HepG2 (cell line): ENCODE measurements around the gene TIMM17B. TPM values are rescaled to one million over a fixed set of nuclear protein-coding genes. Genes with fewer than 3 reads are reported as not detected.
A peak's percentile ranks its signal among the peaks of the same experiment; 100 is the strongest.

Source experiments
- ATAC-seq: fragments of 200-7000 bp; cut with Tn5 transposase; 3 replicates; pipeline ENCODE4 v1.9.1; 2020; ENCODE audit warnings: mild to moderate bottlenecking, moderate library complexity
- BruUV-seq: library from RNA; stranded (reverse); fragments of 400-500 nt; replicated peaks from 2 replicates; lab custom pipeline; 2021; lab: Mats Ljungman, UMichigan
- CTCF ChIA-PET: fragments of 300-600 bp; formaldehyde crosslinking; extraction: SDS; loops from one replicate; lab custom pipeline; 2021; ENCODE audit warnings: low total read pairs, inconsistent platforms, low intra/inter-chr PET ratio; lab: Yijun Ruan, JAX
- POLR2A ChIA-PET: fragments of 350-600 bp; sonication (Branson Sonifier 250); formaldehyde crosslinking; loops from one replicate; lab custom pipeline; 2020; ENCODE audit warnings: antibody characterized with exemption, inconsistent platforms; lab: Yijun Ruan, JAX
- DNase-seq: peaks from one replicate; pipeline ENCODE4 v3.0.0-alpha.2; 2015; ENCODE audit warnings: low spot score
- FAIRE-seq: peaks from 3 replicates; lab custom pipeline; 2011; peaks lifted over from hg19 to GRCh38; lab: Jason Lieb, UNC
- H2AFZ ChIP-seq: one replicate; pipeline ENCODE4 v1.6.1; 2011; ENCODE audit warnings: low read length, inconsistent platforms
- H3K27ac ChIP-seq: fragments of 300-600 bp; 3 replicates; pipeline ENCODE4 v1.8.0; 2011; ENCODE audit warnings: mixed run types, mild to moderate bottlenecking, mixed read lengths, low read length, inconsistent platforms; ENCODE audit not compliant: insufficient read depth; ENCODE audit errors: extremely low read length
- H3K27me3 ChIP-seq, 2 experiments: fragments of 200-600 bp in 1 of 2; 2 replicates in 1 of 2; 3 replicates in 1 of 2; pipeline versions ENCODE4 v1.6.0 to v1.8.0; 2011; ENCODE audit warnings: low read length in 2 of 2, mild to moderate bottlenecking in 2 of 2, moderate library complexity in 2 of 2, inconsistent platforms in 1 of 2; ENCODE audit not compliant: insufficient read depth in 2 of 2, control insufficient read depth in 1 of 2
- H3K36me3 ChIP-seq, 2 experiments: fragments of 200-600 bp in 1 of 2; replicated peaks in 1 of 2; 2 replicates in 1 of 2; 3 replicates in 1 of 2; pipeline versions ENCODE4 v1.5.1 to v1.8.0; 2011; ENCODE audit warnings: low read length in 2 of 2, inconsistent platforms in 1 of 2; ENCODE audit not compliant: insufficient read depth in 2 of 2, control insufficient read depth in 1 of 2
- H3K4me1 ChIP-seq: 2 replicates; pipeline ENCODE4 v1.5.1; 2012; ENCODE audit warnings: low read length, inconsistent platforms; ENCODE audit not compliant: insufficient read depth
- H3K4me2 ChIP-seq: 2 replicates; pipeline ENCODE4 v1.6.0; 2011; ENCODE audit warnings: low read depth, low read length, inconsistent platforms
- H3K4me3 ChIP-seq, 3 experiments: fragments of 200-600 bp in 1 of 3; sonication (generic), shearing (Covaris generic) in 1 of 3; replicated peaks in 1 of 3; 2 replicates each; pipeline ENCODE4 v1.5.1; 2011 to 2016; ENCODE audit warnings: low read length in 3 of 3, inconsistent platforms in 2 of 3, low read depth in 2 of 3, mild to moderate bottlenecking in 2 of 3, control low read depth in 1 of 3, mixed read lengths in 1 of 3; ENCODE audit not compliant: insufficient read depth in 1 of 3
- H3K79me2 ChIP-seq: one replicate; pipeline ENCODE4 v1.6.1; 2011; ENCODE audit warnings: low read length, inconsistent platforms; ENCODE audit not compliant: insufficient read depth
- H3K9ac ChIP-seq: 2 replicates; pipeline ENCODE4 v1.6.0; 2011; ENCODE audit warnings: mild to moderate bottlenecking, low read depth, low read length, inconsistent platforms; ENCODE audit not compliant: insufficient read depth
- H3K9me3 ChIP-seq: 2 replicates; pipeline ENCODE4 v1.5.1; 2012; ENCODE audit warnings: mild to moderate bottlenecking, low read length
- H4K20me1 ChIP-seq: 2 replicates; pipeline ENCODE4 v1.6.0; 2011; ENCODE audit warnings: inconsistent platforms, mild to moderate bottlenecking, low read length, moderate library complexity; ENCODE audit not compliant: insufficient read depth
- CREB1 ChIP-seq, 2 experiments: fragments of 450-650 bp in 1 of 2; IDR thresholded peaks; 2 replicates each; pipeline ENCODE4 v1.6.1; 2016 to 2017; ENCODE audit warnings: control low read depth in 1 of 2, mild to moderate bottlenecking in 1 of 2, missing compliant biosample characterization in 1 of 2, missing genetic modification characterization in 1 of 2
- FOXP1 ChIP-seq, 2 experiments: fragments of 450-650 bp in 1 of 2; IDR thresholded peaks; 2 replicates each; pipeline ENCODE4 v1.6.1; 2017 to 2018; ENCODE audit warnings: antibody characterized with exemption in 1 of 2
- HES4 ChIP-seq: sonication (generic); formaldehyde crosslinking; IDR thresholded peaks from 2 replicates; pipeline ENCODE4 v1.9.0; 2021; ENCODE audit warnings: mild to moderate bottlenecking, missing genetic modification reagents, borderline replicate concordance
- HMGXB4 ChIP-seq, 2 experiments: sonication (generic) in 1 of 2; formaldehyde crosslinking in 1 of 2; IDR thresholded peaks; 2 replicates each; pipeline versions ENCODE4 v1.4.0 to v1.6.1; 2018 to 2020; ENCODE audit warnings: missing genetic modification reagents in 2 of 2, borderline replicate concordance in 1 of 2, low read depth in 1 of 2, mild to moderate bottlenecking in 1 of 2, missing biosample characterization in 1 of 2
- KDM3A ChIP-seq: IDR thresholded peaks from 2 replicates; pipeline ENCODE4 v1.6.1; 2018; ENCODE audit warnings: low read depth, missing compliant biosample characterization
- MTERF4 ChIP-seq: sonication (generic); formaldehyde crosslinking; IDR thresholded peaks from 2 replicates; pipeline ENCODE4 v1.8.0; 2023; ENCODE audit warnings: mild to moderate bottlenecking, missing genetic modification reagents
- MXI1 ChIP-seq: IDR thresholded peaks from 3 replicates; pipeline ENCODE4 v1.6.1; 2012; ENCODE audit warnings: low read depth, low read length, inconsistent platforms, borderline replicate concordance
- MYC ChIP-seq: sonication (generic); formaldehyde crosslinking; IDR thresholded peaks from 2 replicates; pipeline ENCODE4 v1.9.0; 2021; ENCODE audit warnings: missing genetic modification reagents, borderline replicate concordance
- PATZ1 ChIP-seq: sonication (generic); formaldehyde crosslinking; IDR thresholded peaks from 2 replicates; pipeline ENCODE4 v1.4.0; 2020; ENCODE audit warnings: missing genetic modification reagents
- SKI ChIP-seq: fragments of 450-650 bp; IDR thresholded peaks from one replicate; pipeline ENCODE4 v1.6.1; 2018; ENCODE audit warnings: mild to moderate bottlenecking; ENCODE audit not compliant: partially characterized antibody
- TFE3 ChIP-seq: IDR thresholded peaks from 2 replicates; pipeline ENCODE4 v1.6.1; 2016
- XRCC5 ChIP-seq: fragments of 200-400 bp; formaldehyde crosslinking; optimal IDR thresholded peaks from 2 replicates; pipeline ENCODE3; 2017; ENCODE audit warnings: mild to moderate bottlenecking, low read length
- ZBTB21 ChIP-seq: sonication (generic); formaldehyde crosslinking; IDR thresholded peaks from 2 replicates; pipeline ENCODE4 v1.4.0; 2020; ENCODE audit warnings: missing genetic modification reagents
- ZBTB26 ChIP-seq: IDR thresholded peaks from 2 replicates; pipeline ENCODE4 v1.6.1; 2016; ENCODE audit warnings: missing compliant biosample characterization, missing genetic modification reagents, borderline replicate concordance
- WGBS: methylation state at CpG from one replicate; pipeline ENCODE4 v1.1.6; 2017; ENCODE audit warnings: low lambda C conversion rate; 5-methylcytosine and 5-hydroxymethylcytosine counted together
- in situ Hi-C: cut with HindIII; loops from 2 replicates; pipeline ENCODE4 v1.10.0; 2017; ENCODE audit warnings: low pct_unique_long_range_greater_than_20kb; ENCODE audit not compliant: extremely low pct_ligation_motif_present
- intact Hi-C: fragments of 100-400 bp; cut with micrococcal nuclease; formaldehyde crosslinking; loops from one replicate; pipeline ENCODE4 v1.10.0; 2022; ENCODE audit not compliant: unreplicated experiment
- polyA plus RNA-seq, 8 experiments: library from polyadenylated mRNA; depleted of rRNA in 3 of 8; stranded (reverse) in 7 of 8; unstranded in 1 of 8; fragments of >200 nt; fragmentation: Illumina TruSeq in 4 of 8; extraction: Trizol in 4 of 8; gene quantifications; 2 replicates each; pipeline versions ENCODE4 v1.2.1 to v1.2.3, GENCODE V29; 2011 to 2016; ENCODE audit warnings: low read depth in 4 of 8, missing spikeins in 1 of 8, mixed read lengths in 1 of 8; ENCODE audit not compliant: insufficient read depth in 1 of 8
- total RNA-seq, 5 experiments: library from RNA; depleted of rRNA; stranded (reverse); fragments of >200 nt; fragmentation: Illumina TruSeq; extraction: Trizol; gene quantifications; 2 replicates each; pipeline ENCODE4 v1.2.3, GENCODE V29; 2016; ENCODE audit warnings: low read depth in 1 of 5

The TIMM17B gene
- total and polyA plus RNA-seq, 2 of the 13 experiments (the other 11 are each of a cell fraction or from before 2014, with no cell fraction given), result 56.0 to 72.5 TPM

GRCh38 chrX:48917139-48918001 lies 19.8 kb upstream of the TIMM17B start:
- no peak overlapping the region for H2AFZ ChIP-seq
- H4K20me1 ChIP-seq, result no peaks in the 10 kb centered on the region
- in situ Hi-C loops (no loop called here), intact Hi-C loops (loop anchor here (2.0 to 10.0 kb wide), 3 partner anchors 21 to 270 kb away; partner anchors contain the start of genes GLOD5, PQBP1 and TIMM17B)
- ChIA-PET CTCF (interaction anchor here (0.7 to 1.2 kb wide), 4 partner anchors 20 to 155 kb away, joined by 3 to 5 read pairs (median 3); partner anchors contain the start of genes GLOD5, PQBP1 and TIMM17B), POLR2A (no interaction called here)
- H3K36me3 ChIP-seq, result peaks cover 0 to 17% of the 10 kb centered on the region in 2 experiments; a peak in 2 of 5 replicates
- H3K27me3 ChIP-seq, result no peaks in the 10 kb centered on the region
- peak overlapping the region; percentile 83 for H3K4me2 ChIP-seq
- peaks cover 31% of the 10 kb centered on the region for H3K4me1 ChIP-seq
- WGBS, result 3% methylated on average over 5 of the region's 27 CpGs
- peak overlapping the region; percentile 54 for H3K27ac ChIP-seq
- peak overlapping the region; percentile 47 to 85 (median 75); a peak in 5 of 6 replicates for H3K4me3 ChIP-seq
- TSS peak; percentile 34 for BruUV-seq
- H3K9me3 ChIP-seq, result no peaks in the 10 kb centered on the region
- ATAC-seq, result peak; percentile 64
- peak; percentile 99 for FAIRE-seq
- peak; percentile 88 for DNase-seq
- peak overlapping the region; percentile 59 for H3K9ac ChIP-seq
- H3K79me2 ChIP-seq, result peaks cover 13% of the 10 kb centered on the region
- TF ChIP-seq ZBTB21 (CRISPR knock-in tag), result no peak
- TF ChIP-seq MYC, result no peak
- TF ChIP-seq MXI1, result peak; percentile 85; the same call in 1 of the 3 replicates
- TF ChIP-seq PATZ1 (CRISPR knock-in tag), result peak; percentile 75
- no peak for TF ChIP-seq KDM3A (CRISPR knock-in tag)
- TF ChIP-seq MTERF4 (CRISPR knock-in tag), result no peak
- TF ChIP-seq TFE3 (CRISPR knock-in tag), result no peak
- peak; percentile 54 for TF ChIP-seq XRCC5
- 0 out of 4 replicates have a peak, but pooled peaks of 1 of the 2 experiments have one; percentile 16 for TF ChIP-seq HMGXB4 (CRISPR knock-in tag; IDR thresholded peaks at IDR 0.05; ENCODE audit: borderline replicate concordance in 1 of 2, low read depth in 1 of 2)
- no peak for TF ChIP-seq ZBTB26 (CRISPR knock-in tag)
- TF ChIP-seq FOXP1 (IDR thresholded peaks at IDR 0.05), result no peak
- no peak for TF ChIP-seq FOXP1 (CRISPR knock-in tag; IDR thresholded peaks at IDR 0.05)
- no peak for TF ChIP-seq SKI
- TF ChIP-seq HES4 (CRISPR knock-in tag), result no peak
- no peak for TF ChIP-seq CREB1 (IDR thresholded peaks at IDR 0.05)
- TF ChIP-seq CREB1 (CRISPR knock-in tag; IDR thresholded peaks at IDR 0.05), result no peak
